OCI-M2 (cell line): Measurements from ENCODE around the gene DNASE1L3.
"Not testable (repeated sequence)": the region's sequence is repeated elsewhere in the genome, so short reads cannot be mapped to it uniquely, and the experiment has no call there.

Experiments
- DNase-seq: peaks from one replicate; lab custom pipeline; 2025; ENCODE audit not compliant: unreplicated experiment; lab: John Stamatoyannopoulos, UW

The DNASE1L3 gene

GRCh38 chr3:58201451-58201850 is 9.3 kb downstream of the DNASE1L3 start:
- DNase-seq = not testable (repeated sequence)

- DNase-seq = no peak
Observed at GRCh38 chr3:58200846-58201355, 9.9 kb downstream of the DNASE1L3 start.

- DNase-seq = no peak
Observed at GRCh38 chr3:58200121-58200709, 10.6 kb downstream of the DNASE1L3 start.

- DNase-seq = no peak
Observed at GRCh38 chr3:58198804-58199203, 12.0 kb downstream of the DNASE1L3 start.

GRCh38 chr3:58198362-58198761 is 12.4 kb downstream of the DNASE1L3 start:
- no peak for DNase-seq

- DNase-seq = no peak
Observed at GRCh38 chr3:58197588-58197987, 13.2 kb downstream of the DNASE1L3 start.

- no peak for DNase-seq
Observed at GRCh38 chr3:58193682-58194407, 16.9 kb downstream of the DNASE1L3 start.

GRCh38 chr3:58192069-58192468 is 18.7 kb downstream of the DNASE1L3 start:
- DNase-seq = no peak

- DNase-seq = no peak
Observed at GRCh38 chr3:58191361-58191991, 19.3 kb downstream of the DNASE1L3 start.

GRCh38 chr3:58190882-58191281 is 19.9 kb downstream of the DNASE1L3 start:
- DNase-seq = no peak

- DNase-seq = no peak
Observed at GRCh38 chr3:58190291-58190690, 20.5 kb downstream of the DNASE1L3 start.

GRCh38 chr3:58189691-58190090 is 21.1 kb downstream of the DNASE1L3 start:
- no peak for DNase-seq

- no peak for DNase-seq
Observed at GRCh38 chr3:58188921-58189451, 21.8 kb downstream of the DNASE1L3 start.

- DNase-seq = no peak
Observed at GRCh38 chr3:58188173-58188564, 22.6 kb downstream of the DNASE1L3 start.

- DNase-seq = no peak
Observed at GRCh38 chr3:58184982-58185360, 25.8 kb downstream of the DNASE1L3 start.

- no peak for DNase-seq
Observed at GRCh38 chr3:58184309-58184981, 26.3 kb downstream of the DNASE1L3 start.

- DNase-seq = no peak
Observed at GRCh38 chr3:58183891-58184290, 26.9 kb downstream of the DNASE1L3 start.

GRCh38 chr3:58183221-58183620 is 27.6 kb downstream of the DNASE1L3 start:
- no peak for DNase-seq

GRCh38 chr3:58180940-58181587 is 29.7 kb downstream of the DNASE1L3 start:
- no peak for DNase-seq

GRCh38 chr3:58180099-58180880 is 30.5 kb downstream of the DNASE1L3 start:
- no peak for DNase-seq
